Fibroblast of lung (primary cell): Measurements from ENCODE around the gene NRIP1. TPM values are rescaled to one million over a fixed set of nuclear protein-coding genes. Genes with fewer than 3 reads are reported as not detected.

ENCODE experiments used
- DNase-seq, 2 donors: peaks; one replicate each; pipeline versions ENCODE4 v3.0.0 to v3.0.0-alpha.2; 2010; ENCODE audit warnings: low read depth in 2 of 2
- H2AFZ ChIP-seq: 2 replicates; pipeline ENCODE4 v1.5.1; 2012; ENCODE audit warnings: low read length, control low read depth, inconsistent platforms
- H3K27ac ChIP-seq: 2 replicates; pipeline ENCODE4 v1.5.1; 2011; ENCODE audit warnings: low read length, control low read depth; ENCODE audit not compliant: insufficient read depth
- H3K27me3 ChIP-seq: 2 replicates; pipeline ENCODE4 v1.5.1; 2011; ENCODE audit warnings: mild to moderate bottlenecking, low read length; ENCODE audit not compliant: control insufficient read depth, insufficient read depth
- H3K36me3 ChIP-seq: 2 replicates; pipeline ENCODE4 v1.5.1; 2011; ENCODE audit warnings: low read length; ENCODE audit not compliant: control insufficient read depth, insufficient read depth
- H3K4me1 ChIP-seq: 2 replicates; pipeline ENCODE4 v1.5.1; 2011; ENCODE audit warnings: low read length; ENCODE audit not compliant: control insufficient read depth, insufficient read depth; ENCODE audit errors: extremely low read depth
- H3K4me2 ChIP-seq: 2 replicates; pipeline ENCODE4 v1.5.1; 2011; ENCODE audit warnings: low read length, control low read depth; ENCODE audit not compliant: insufficient read depth; ENCODE audit errors: extremely low read depth
- H3K4me3 ChIP-seq, 4 experiments: fragments of 200-600 bp in 1 of 4; sonication (generic) in 1 of 4; replicated peaks in 1 of 4; 2 replicates each; pipeline ENCODE4 v1.5.1; 2011 to 2016; ENCODE audit warnings: low read length in 4 of 4, low read depth in 3 of 4, mild to moderate bottlenecking in 3 of 4, control low read depth in 2 of 4, inconsistent platforms in 1 of 4, mixed read lengths in 1 of 4; ENCODE audit not compliant: insufficient read depth in 1 of 4; ENCODE audit errors: control extremely low read depth in 1 of 4
- H3K79me2 ChIP-seq: 2 replicates; pipeline ENCODE4 v1.5.1; 2012; ENCODE audit warnings: mild to moderate bottlenecking, low read length, inconsistent platforms; ENCODE audit not compliant: control insufficient read depth, insufficient read depth
- H3K9ac ChIP-seq: 2 replicates; pipeline ENCODE4 v1.5.1; 2011; ENCODE audit warnings: mild to moderate bottlenecking, low read length, control low read depth; ENCODE audit not compliant: insufficient read depth
- H3K9me3 ChIP-seq: 2 replicates; pipeline ENCODE4 v1.5.1; 2012; ENCODE audit warnings: low read depth, low read length; ENCODE audit not compliant: control insufficient read depth, insufficient read depth
- H4K20me1 ChIP-seq: 2 replicates; pipeline ENCODE4 v1.5.1; 2011; ENCODE audit warnings: low read length; ENCODE audit not compliant: control insufficient read depth, insufficient read depth; ENCODE audit errors: extremely low read depth
- EZH2 ChIP-seq: IDR thresholded peaks from 2 replicates; pipeline ENCODE4 v1.5.1; 2012; ENCODE audit warnings: low read length, control low read depth, mild to moderate bottlenecking; ENCODE audit errors: missing control alignments
- polyA plus RNA-seq, 2 donors: library from polyadenylated mRNA; depleted of rRNA in 1 of 2; stranded (reverse) in 1 of 2; unstranded in 1 of 2; fragments of >200 nt; gene quantifications; 2 replicates each; pipeline ENCODE4 v1.2.1, GENCODE V29; 2011 to 2012; ENCODE audit warnings: missing spikeins in 1 of 2
- total RNA-seq: library from RNA; depleted of rRNA; stranded (reverse); fragments of >200 nt; gene quantifications from 2 replicates; pipeline ENCODE4 v1.2.1, GENCODE V29; 2014
- TF ChIP-seq, protein P1 (sequence below), 2 donors: IDR thresholded peaks in 1 of 2; conservative IDR thresholded peaks in 1 of 2; 1 replicate in 1 of 2; 2 replicates in 1 of 2; pipeline ENCODE4 v1.5.1; 2011 to 2012; ENCODE audit warnings: low read length in 2 of 2, control low read depth in 1 of 2, inconsistent platforms in 1 of 2, low read depth in 1 of 2, mild to moderate bottlenecking in 1 of 2

NRIP1 gene
- total and polyA plus RNA-seq, 2 donors (not counting 1 experiment from before 2014, with no cell fraction given): 17.8 to 24.8 TPM

DNA sequence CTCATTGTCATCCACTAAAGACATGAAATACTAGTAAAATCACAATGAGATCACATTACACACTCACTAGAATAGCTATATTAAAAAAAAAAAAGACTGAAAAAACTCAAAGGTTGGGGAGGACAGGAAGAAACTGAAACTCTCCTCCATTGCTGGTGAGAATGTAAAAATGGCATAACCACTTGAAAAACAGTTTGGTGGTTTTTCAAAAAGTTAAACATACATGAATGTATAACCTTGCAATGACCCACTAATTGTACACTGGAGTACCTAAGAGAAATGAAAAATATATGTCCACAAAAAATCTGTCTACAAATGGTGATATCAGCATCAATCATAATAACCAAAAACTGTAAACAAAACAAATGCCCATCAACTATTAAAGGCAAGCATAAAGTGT lies 44.0 kb downstream of the NRIP1 start:
- Histone ChIP-seq H3K4me3 (no peak overlapping the region), H3K4me2 (no peak overlapping the region), H3K27ac (no peak overlapping the region), H3K9ac (no peak overlapping the region), H3K79me2 (peaks cover 74% of the 10 kb centered on the region), H4K20me1 (no peaks in the 10 kb centered on the region), H3K9me3 (no peaks in the 10 kb centered on the region), H2AFZ (no peak overlapping the region), H3K27me3 (no peaks in the 10 kb centered on the region), H3K4me1 (peaks cover 2% of the 10 kb centered on the region), H3K36me3 (no peaks in the 10 kb centered on the region)
- no peak for DNase-seq
- TF ChIP-seq, protein P1, sequence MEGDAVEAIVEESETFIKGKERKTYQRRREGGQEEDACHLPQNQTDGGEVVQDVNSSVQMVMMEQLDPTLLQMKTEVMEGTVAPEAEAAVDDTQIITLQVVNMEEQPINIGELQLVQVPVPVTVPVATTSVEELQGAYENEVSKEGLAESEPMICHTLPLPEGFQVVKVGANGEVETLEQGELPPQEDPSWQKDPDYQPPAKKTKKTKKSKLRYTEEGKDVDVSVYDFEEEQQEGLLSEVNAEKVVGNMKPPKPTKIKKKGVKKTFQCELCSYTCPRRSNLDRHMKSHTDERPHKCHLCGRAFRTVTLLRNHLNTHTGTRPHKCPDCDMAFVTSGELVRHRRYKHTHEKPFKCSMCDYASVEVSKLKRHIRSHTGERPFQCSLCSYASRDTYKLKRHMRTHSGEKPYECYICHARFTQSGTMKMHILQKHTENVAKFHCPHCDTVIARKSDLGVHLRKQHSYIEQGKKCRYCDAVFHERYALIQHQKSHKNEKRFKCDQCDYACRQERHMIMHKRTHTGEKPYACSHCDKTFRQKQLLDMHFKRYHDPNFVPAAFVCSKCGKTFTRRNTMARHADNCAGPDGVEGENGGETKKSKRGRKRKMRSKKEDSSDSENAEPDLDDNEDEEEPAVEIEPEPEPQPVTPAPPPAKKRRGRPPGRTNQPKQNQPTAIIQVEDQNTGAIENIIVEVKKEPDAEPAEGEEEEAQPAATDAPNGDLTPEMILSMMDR (conservative IDR thresholded peaks at IDR 0.05 in 1 of 2, IDR thresholded peaks at IDR 0.05 in 1 of 2; ENCODE audit: low read depth in 1 of 2, low read length in 2 of 2): no peak
- TF ChIP-seq EZH2: no peak

DNA sequence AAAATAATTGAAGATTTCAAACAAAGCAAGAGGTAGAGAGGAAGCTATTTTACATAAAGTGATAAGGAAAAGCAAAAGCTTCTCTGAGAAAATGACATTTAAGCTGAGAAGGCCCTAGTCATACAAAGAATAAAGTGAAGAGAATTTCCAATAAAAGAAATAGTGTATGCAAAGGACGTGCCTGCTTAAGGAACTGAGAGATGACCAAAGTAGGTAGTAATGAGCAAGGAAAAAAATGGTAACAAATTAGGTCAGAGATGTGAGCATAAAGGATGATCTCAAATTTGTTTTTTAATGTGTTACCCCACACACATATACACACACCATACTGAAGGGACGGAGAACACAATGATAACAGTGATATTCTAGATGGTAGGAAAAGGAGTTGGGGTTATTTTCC lies 46.4 kb downstream of the NRIP1 start:
- peaks cover under 1% of the 10 kb centered on the region for H3K36me3 ChIP-seq
- no peak for DNase-seq
- H3K9ac ChIP-seq: no peak overlapping the region
- no peaks in the 10 kb centered on the region for H4K20me1 ChIP-seq
- no peak overlapping the region for H2AFZ ChIP-seq
- TF ChIP-seq, protein P1 (conservative IDR thresholded peaks at IDR 0.05 in 1 of 2, IDR thresholded peaks at IDR 0.05 in 1 of 2; ENCODE audit: low read depth in 1 of 2, low read length in 2 of 2): no peak
- TF ChIP-seq EZH2: no peak
- H3K4me1 ChIP-seq: peaks cover 2% of the 10 kb centered on the region
- H3K27ac ChIP-seq: no peak overlapping the region
- no peaks in the 10 kb centered on the region for H3K9me3 ChIP-seq
- peaks cover 69% of the 10 kb centered on the region for H3K79me2 ChIP-seq
- no peak overlapping the region for H3K4me2 ChIP-seq
- H3K27me3 ChIP-seq: no peaks in the 10 kb centered on the region
- no peak overlapping the region for H3K4me3 ChIP-seq

DNA sequence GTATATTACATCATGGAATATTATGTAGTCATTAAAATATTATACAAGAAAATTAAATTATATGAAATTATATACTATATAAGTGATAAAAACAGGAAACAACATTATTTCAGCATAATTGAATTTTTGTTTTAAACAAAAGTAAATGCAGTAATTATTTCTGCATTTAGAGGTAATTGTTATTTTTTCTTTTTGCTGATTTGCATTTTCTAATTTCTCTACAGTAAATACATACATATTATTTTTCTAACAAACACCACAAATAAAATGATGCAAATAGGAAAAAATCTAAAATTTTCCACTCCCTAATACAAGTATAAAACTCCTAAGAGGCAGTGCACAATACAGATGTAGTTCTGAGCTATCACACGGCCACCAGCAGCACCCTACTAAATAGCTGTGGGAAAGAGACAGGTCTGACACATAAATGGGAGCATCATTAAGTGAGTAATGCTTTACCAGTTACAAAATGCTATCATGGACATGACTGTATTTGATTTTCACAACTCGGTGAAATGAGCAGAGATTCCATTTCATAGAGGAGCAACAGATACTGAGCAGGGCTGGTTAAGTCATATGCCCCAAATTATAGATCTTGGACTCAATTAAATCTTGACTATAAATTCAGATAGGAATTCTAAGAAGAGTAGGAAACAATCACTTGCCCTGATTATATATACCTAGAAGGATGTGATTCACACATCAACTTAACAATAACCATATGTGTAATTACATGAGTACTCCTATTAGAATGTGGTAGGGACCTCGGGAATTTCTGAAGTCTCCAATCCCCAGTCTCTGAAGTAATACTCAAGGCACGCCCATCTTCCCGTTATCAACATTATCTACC lies 49.0 kb downstream of the NRIP1 start:
- Histone ChIP-seq H3K4me1 (peaks cover 2% of the 10 kb centered on the region), H3K27ac (peak overlapping the region; percentile 27), H4K20me1 (no peaks in the 10 kb centered on the region), H2AFZ (no peak overlapping the region), H3K79me2 (peaks cover 57% of the 10 kb centered on the region), H3K27me3 (no peaks in the 10 kb centered on the region), H3K4me3 (no peak overlapping the region), H3K9ac (no peak overlapping the region), H3K36me3 (peaks cover 2% of the 10 kb centered on the region), H3K4me2 (no peak overlapping the region), H3K9me3 (no peaks in the 10 kb centered on the region)
- TF ChIP-seq, protein P1 (conservative IDR thresholded peaks at IDR 0.05 in 1 of 2, IDR thresholded peaks at IDR 0.05 in 1 of 2; ENCODE audit: low read depth in 1 of 2, low read length in 2 of 2): no peak
- no peak for TF ChIP-seq EZH2
- DNase-seq: peak; percentile 33 to 94
